OCI-LY3 (cell line): ENCODE results near the gene GRIK1.

ENCODE experiments used
- H2AFZ ChIP-seq: fragments of 200-600, 300-600 bp; shearing (Covaris generic); 2 replicates; pipeline ENCODE4 v1.6.0; 2014; ENCODE audit warnings: antibody characterized with exemption, low read depth, low read length
- H3K27ac ChIP-seq: fragments of 200-600, 300-600 bp; sonication (generic); 2 replicates; pipeline ENCODE4 v1.5.1; 2014; ENCODE audit warnings: mild to moderate bottlenecking, low read length, moderate library complexity, mixed read lengths
- H3K27me3 ChIP-seq: fragments of 200-600, 300-600 bp; sonication (generic); 2 replicates; pipeline ENCODE4 v1.6.1; 2014; ENCODE audit warnings: low read depth, low read length, mixed read lengths
- H3K36me3 ChIP-seq: fragments of 200-600, 300-600 bp; sonication (generic); replicated peaks from 2 replicates; pipeline ENCODE3; 2014; ENCODE audit warnings: low read depth, low read length, mixed read lengths
- H3K4me1 ChIP-seq: fragments of 300-600, 200-600 bp; sonication (generic); 2 replicates; pipeline ENCODE4 v1.6.1; 2014; ENCODE audit warnings: low read length, mixed read lengths
- H3K4me2 ChIP-seq: fragments of 200-600, 300-600 bp; sonication (generic); 2 replicates; pipeline ENCODE4 v1.6.1; 2014; ENCODE audit warnings: low read length, mixed read lengths
- H3K4me3 ChIP-seq: fragments of 300-600, 200-600 bp; sonication (generic); 2 replicates; pipeline ENCODE4 v1.5.1; 2014; ENCODE audit warnings: antibody characterized with exemption, mild to moderate bottlenecking, low read length, moderate library complexity
- H3K79me2 ChIP-seq: fragments of 300-600, 200-600 bp; shearing (Covaris generic); 2 replicates; pipeline ENCODE4 v1.6.1; 2014; ENCODE audit warnings: mild to moderate bottlenecking, low read length, mixed read lengths
- H3K9ac ChIP-seq: fragments of 300-600, 200-600 bp; shearing (Covaris generic); 2 replicates; pipeline ENCODE4 v1.6.0; 2014; ENCODE audit warnings: mild to moderate bottlenecking, low read length, moderate library complexity
- H3K9me3 ChIP-seq: fragments of 200-600, 300-600 bp; shearing (Covaris generic); 2 replicates; pipeline ENCODE4 v1.6.1; 2014; ENCODE audit warnings: low read length, mixed read lengths; ENCODE audit not compliant: insufficient read depth
- H4K20me1 ChIP-seq: fragments of 200-600, 300-600 bp; sonication (generic); 2 replicates; pipeline ENCODE4 v1.6.1; 2016; ENCODE audit warnings: low read length, mixed read lengths; ENCODE audit not compliant: insufficient read depth
- EZH2phosphoT487 ChIP-seq: fragments of 200-600 bp; shearing (Covaris generic); IDR thresholded peaks from 2 replicates; pipeline ENCODE4 v1.6.1; 2018; ENCODE audit warnings: antibody characterized with exemption, mixed run types, low read depth
- TF ChIP-seq, protein P1 (sequence below): fragments of 200-600, 300-600 bp; sonication (generic); IDR thresholded peaks from 2 replicates; pipeline ENCODE4 v1.5.1; 2014; ENCODE audit warnings: antibody characterized with exemption, low read length, low read depth

The GRIK1 gene

DNA sequence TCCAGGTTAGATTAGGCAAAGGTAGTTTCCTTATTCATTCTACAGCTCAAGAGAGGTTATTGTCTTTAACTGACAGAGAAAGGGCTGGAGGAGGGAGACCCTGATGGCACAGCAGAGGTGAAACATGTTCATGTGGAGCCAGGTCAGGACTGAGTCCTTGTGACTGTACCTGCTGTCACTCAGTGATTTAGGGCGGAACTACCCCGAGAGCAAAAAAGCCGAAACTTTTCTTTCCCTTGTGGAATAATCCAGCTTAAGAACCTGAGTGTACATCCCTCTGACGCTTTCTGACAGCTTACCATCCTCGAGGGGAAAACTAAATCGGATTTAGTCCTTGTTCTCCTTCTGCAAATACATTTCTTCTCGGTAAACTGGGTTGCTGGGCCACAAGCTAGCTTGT lies 367.8 kb downstream of the GRIK1 start:
- no peaks in the 10 kb centered on the region for H3K4me1 ChIP-seq
- H2AFZ ChIP-seq: no peak overlapping the region
- H3K9ac ChIP-seq: no peak overlapping the region
- H3K27me3 ChIP-seq: no peaks in the 10 kb centered on the region
- H3K36me3 ChIP-seq: no peaks in the 10 kb centered on the region
- TF ChIP-seq, protein P1, sequence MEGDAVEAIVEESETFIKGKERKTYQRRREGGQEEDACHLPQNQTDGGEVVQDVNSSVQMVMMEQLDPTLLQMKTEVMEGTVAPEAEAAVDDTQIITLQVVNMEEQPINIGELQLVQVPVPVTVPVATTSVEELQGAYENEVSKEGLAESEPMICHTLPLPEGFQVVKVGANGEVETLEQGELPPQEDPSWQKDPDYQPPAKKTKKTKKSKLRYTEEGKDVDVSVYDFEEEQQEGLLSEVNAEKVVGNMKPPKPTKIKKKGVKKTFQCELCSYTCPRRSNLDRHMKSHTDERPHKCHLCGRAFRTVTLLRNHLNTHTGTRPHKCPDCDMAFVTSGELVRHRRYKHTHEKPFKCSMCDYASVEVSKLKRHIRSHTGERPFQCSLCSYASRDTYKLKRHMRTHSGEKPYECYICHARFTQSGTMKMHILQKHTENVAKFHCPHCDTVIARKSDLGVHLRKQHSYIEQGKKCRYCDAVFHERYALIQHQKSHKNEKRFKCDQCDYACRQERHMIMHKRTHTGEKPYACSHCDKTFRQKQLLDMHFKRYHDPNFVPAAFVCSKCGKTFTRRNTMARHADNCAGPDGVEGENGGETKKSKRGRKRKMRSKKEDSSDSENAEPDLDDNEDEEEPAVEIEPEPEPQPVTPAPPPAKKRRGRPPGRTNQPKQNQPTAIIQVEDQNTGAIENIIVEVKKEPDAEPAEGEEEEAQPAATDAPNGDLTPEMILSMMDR: no peak
- no peak for TF ChIP-seq EZH2phosphoT487
- H3K79me2 ChIP-seq: no peaks in the 10 kb centered on the region
- no peaks in the 10 kb centered on the region for H4K20me1 ChIP-seq
- H3K4me3 ChIP-seq: no peak overlapping the region
- no peak overlapping the region for H3K27ac ChIP-seq
- no peaks in the 10 kb centered on the region for H3K9me3 ChIP-seq
- no peak overlapping the region for H3K4me2 ChIP-seq

DNA sequence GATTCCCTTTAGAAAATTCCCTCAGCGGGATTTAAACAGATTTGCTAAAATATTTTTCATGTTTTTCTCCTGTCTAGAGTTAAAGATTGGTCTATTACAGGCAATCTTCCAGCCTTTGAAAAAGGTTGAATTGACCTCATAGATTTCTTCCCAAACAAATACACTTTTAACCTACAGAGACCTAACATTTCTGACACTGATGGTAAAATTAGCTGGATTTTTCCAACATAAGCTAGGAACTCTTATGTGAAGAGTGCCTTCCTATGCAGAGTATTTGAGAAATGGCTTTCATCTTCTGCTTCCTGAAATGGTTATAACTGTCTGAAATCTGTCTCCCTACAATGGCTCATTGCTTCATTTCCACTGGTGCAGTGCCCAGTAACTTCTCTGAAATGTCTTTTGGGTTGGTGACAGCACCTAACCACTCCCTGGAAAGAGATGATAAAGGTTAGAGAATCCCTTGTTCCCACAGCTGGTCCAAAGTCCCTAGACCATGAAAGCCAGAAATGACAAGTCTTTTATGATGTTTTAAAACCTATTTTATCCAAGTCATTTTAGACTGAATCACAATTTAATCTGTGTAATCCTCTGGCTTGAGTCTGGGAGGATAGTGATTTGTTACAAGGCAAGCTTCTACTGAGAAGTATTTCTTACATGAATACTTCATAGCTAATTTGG lies 371.6 kb downstream of the GRIK1 start:
- no peak overlapping the region for H3K27ac ChIP-seq
- no peaks in the 10 kb centered on the region for H4K20me1 ChIP-seq
- H2AFZ ChIP-seq: no peak overlapping the region
- H3K4me1 ChIP-seq: no peaks in the 10 kb centered on the region
- H3K27me3 ChIP-seq: no peaks in the 10 kb centered on the region
- no peak overlapping the region for H3K4me2 ChIP-seq
- H3K4me3 ChIP-seq: no peak overlapping the region
- H3K79me2 ChIP-seq: no peaks in the 10 kb centered on the region
- no peaks in the 10 kb centered on the region for H3K36me3 ChIP-seq
- TF ChIP-seq, protein P1: no peak
- no peak for TF ChIP-seq EZH2phosphoT487
- H3K9ac ChIP-seq: no peak overlapping the region
- H3K9me3 ChIP-seq: no peaks in the 10 kb centered on the region

DNA sequence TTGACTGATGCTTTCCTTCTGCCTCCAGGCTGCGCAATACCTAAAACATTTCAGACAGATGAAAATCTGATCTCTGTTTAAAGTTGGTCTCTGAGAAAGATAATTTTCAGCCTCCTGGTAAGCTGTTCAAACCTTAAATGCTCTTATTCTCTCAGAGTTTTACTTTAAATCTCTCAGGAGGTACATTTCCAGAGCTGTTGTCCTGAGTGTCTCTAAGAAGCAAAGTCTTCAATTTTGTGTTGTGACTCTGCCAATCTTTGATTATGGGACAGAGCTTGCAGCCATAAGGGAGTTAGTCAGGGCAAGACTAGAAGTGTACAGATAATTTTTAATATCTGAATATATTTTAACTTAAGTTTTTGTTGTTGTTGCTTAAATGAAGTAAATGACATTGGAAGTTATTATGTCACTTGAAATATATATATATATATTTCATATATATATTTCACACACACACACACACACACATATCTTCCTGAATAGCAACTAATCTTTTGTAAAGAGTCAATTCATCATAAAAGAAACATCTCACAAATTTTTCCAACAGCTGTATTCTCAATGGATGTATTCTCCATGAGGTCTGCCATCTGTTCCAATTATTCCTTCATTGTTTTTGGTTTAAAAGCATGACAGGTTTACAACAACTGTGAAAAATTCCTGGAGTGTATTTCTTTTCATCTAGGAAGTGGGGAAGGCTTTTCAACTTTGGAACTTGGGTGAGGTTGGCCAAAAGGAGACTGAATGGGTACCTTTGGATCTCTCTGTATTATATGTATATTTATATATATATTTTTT lies 381.7 kb downstream of the GRIK1 start:
- no peaks in the 10 kb centered on the region for H4K20me1 ChIP-seq
- H3K4me2 ChIP-seq: no peak overlapping the region
- H3K36me3 ChIP-seq: no peaks in the 10 kb centered on the region
- H3K4me3 ChIP-seq: no peak overlapping the region
- no peaks in the 10 kb centered on the region for H3K27me3 ChIP-seq
- no peaks in the 10 kb centered on the region for H3K79me2 ChIP-seq
- TF ChIP-seq, protein P1: no peak
- TF ChIP-seq EZH2phosphoT487: no peak
- no peak overlapping the region for H3K9ac ChIP-seq
- no peak overlapping the region for H3K27ac ChIP-seq
- H2AFZ ChIP-seq: no peak overlapping the region
- peaks cover 10% of the 10 kb centered on the region for H3K4me1 ChIP-seq
- H3K9me3 ChIP-seq: no peaks in the 10 kb centered on the region

DNA sequence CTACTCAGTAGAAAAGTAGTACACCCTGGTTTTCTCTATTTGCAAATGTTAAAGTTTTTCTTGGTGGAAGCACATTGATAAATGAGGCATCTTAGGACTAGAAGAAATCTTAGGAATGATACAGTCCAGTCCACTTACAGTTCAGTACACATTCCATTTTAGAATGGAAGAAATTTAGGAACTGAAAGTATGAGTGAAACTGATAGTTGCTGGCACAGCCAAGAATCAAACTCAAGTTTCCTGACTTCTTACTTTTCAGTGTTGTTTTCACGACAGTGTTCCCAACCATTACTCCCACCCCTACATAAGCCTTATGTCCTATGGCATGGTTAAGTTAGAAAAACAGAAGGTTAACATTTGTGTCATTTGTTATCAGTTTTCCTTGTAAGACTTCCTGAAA lies 382.6 kb downstream of the GRIK1 start:
- Histone ChIP-seq H3K36me3 (no peaks in the 10 kb centered on the region), H3K4me2 (peak overlapping the region; percentile 17; the same call in 1 of the 2 replicates), H4K20me1 (no peaks in the 10 kb centered on the region), H3K27ac (no peak overlapping the region), H3K79me2 (no peaks in the 10 kb centered on the region), H3K27me3 (no peaks in the 10 kb centered on the region), H3K4me1 (peaks cover 12% of the 10 kb centered on the region), H3K4me3 (no peak overlapping the region), H3K9me3 (no peaks in the 10 kb centered on the region), H2AFZ (no peak overlapping the region), H3K9ac (no peak overlapping the region)
- no peak for TF ChIP-seq EZH2phosphoT487
- TF ChIP-seq, protein P1: no peak
